ENCODE measurements around the gene SYCP2L. TPM values are rescaled to one million over a fixed set of nuclear protein-coding genes. Genes with fewer than 3 reads are reported as not detected.

SYCP2L gene
- total RNA-seq, 1 donor from 2014 or later, result 20.5 TPM

DNA sequence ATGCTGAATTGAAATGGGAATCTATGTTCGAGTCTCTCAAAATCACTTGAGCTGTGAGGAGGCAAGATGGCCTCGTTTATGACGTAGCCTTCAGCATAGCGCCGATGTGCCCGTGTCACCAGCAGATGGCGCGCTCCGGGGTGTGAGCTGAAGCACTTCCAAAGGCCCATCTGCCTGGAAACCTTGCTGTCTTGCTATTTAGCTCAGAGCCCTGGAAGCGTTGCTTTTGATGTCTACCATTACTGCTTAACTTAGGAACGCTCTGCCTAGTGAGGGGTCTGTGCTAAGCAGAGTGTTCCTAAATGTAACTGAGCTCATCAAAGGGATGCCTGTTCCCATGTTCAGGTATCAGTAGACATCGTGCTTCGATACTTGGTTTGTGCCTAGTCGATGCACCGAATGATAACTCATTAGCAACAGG lies 67.7 kb downstream of the SYCP2L start:
- no peak overlapping the region for H3K4me3 Mint-ChIP-seq (ENCODE audit: unreplicated experiment)
- H3K36me3 Mint-ChIP-seq (ENCODE audit: unreplicated experiment), result no peaks in the 10 kb centered on the region
- peak; percentile 97 for DNase-seq
- peaks cover 2% of the 10 kb centered on the region for H3K27me3 Mint-ChIP-seq (ENCODE audit: unreplicated experiment)
- H3K27ac Mint-ChIP-seq (ENCODE audit: unreplicated experiment), result no peak overlapping the region
- no peaks in the 10 kb centered on the region for H3K4me1 Mint-ChIP-seq (ENCODE audit: low read depth, unreplicated experiment)
- H3K9me3 Mint-ChIP-seq (ENCODE audit: unreplicated experiment), result no peaks in the 10 kb centered on the region
- TF ChIP-seq, protein P1, sequence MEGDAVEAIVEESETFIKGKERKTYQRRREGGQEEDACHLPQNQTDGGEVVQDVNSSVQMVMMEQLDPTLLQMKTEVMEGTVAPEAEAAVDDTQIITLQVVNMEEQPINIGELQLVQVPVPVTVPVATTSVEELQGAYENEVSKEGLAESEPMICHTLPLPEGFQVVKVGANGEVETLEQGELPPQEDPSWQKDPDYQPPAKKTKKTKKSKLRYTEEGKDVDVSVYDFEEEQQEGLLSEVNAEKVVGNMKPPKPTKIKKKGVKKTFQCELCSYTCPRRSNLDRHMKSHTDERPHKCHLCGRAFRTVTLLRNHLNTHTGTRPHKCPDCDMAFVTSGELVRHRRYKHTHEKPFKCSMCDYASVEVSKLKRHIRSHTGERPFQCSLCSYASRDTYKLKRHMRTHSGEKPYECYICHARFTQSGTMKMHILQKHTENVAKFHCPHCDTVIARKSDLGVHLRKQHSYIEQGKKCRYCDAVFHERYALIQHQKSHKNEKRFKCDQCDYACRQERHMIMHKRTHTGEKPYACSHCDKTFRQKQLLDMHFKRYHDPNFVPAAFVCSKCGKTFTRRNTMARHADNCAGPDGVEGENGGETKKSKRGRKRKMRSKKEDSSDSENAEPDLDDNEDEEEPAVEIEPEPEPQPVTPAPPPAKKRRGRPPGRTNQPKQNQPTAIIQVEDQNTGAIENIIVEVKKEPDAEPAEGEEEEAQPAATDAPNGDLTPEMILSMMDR (IDR thresholded peaks at IDR 0.05; ENCODE audit: partially characterized antibody, unreplicated experiment), result peak; percentile 86

DNA sequence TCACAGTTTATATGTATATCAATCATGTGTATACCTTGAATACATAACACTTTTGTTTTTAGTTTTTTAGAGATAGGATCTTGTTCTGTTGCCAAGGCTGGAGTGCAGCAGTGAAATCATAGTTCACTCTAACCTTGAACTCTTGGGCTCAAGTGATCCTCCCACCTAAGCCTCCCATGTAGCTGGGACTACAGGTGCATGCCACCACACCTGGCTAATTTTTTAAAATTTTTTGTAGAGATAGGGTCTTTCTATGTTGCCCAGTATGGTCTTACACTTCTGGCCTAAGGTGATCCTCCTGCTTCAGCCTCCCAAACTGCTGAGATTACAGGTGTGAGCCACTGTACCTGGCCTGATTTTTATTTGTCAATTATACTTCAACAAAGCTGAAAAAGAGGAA lies 69.9 kb downstream of the SYCP2L start:
- no peak for DNase-seq
- no peaks in the 10 kb centered on the region for H3K4me1 Mint-ChIP-seq (ENCODE audit: low read depth, unreplicated experiment)
- H3K4me3 Mint-ChIP-seq (ENCODE audit: unreplicated experiment), result no peak overlapping the region
- H3K27me3 Mint-ChIP-seq (ENCODE audit: unreplicated experiment), result peaks cover 2% of the 10 kb centered on the region
- H3K9me3 Mint-ChIP-seq (ENCODE audit: unreplicated experiment), result no peaks in the 10 kb centered on the region
- no peak overlapping the region for H3K27ac Mint-ChIP-seq (ENCODE audit: unreplicated experiment)
- TF ChIP-seq, protein P1 (IDR thresholded peaks at IDR 0.05; ENCODE audit: partially characterized antibody, unreplicated experiment), result no peak
- H3K36me3 Mint-ChIP-seq (ENCODE audit: unreplicated experiment), result no peaks in the 10 kb centered on the region

DNA sequence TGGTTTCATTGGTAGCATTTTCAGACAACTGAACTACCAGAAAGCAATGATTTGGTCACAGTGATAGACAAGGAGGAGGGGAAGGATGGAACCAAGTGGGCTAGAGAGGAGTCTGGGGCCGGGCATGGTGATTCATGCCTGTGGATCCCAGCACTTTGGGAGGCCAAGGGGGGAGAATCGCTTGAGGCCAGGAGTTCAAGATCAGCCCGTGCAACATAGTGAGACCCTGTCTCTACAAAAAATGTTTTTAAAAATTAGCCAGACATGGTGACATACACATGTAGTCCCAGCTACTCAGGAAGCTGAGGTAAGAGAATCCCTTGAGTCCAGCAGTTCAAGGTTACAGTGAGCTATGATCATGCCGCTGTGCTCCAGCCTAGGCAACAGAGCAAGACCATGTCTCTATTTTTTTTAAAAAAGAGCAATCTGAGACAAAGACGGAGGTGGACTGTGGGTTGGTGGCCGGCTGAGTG lies 70.6 kb downstream of the SYCP2L start:
- no peak for DNase-seq
- H3K27me3 Mint-ChIP-seq (ENCODE audit: unreplicated experiment), result peaks cover 2% of the 10 kb centered on the region
- H3K9me3 Mint-ChIP-seq (ENCODE audit: unreplicated experiment), result no peaks in the 10 kb centered on the region
- TF ChIP-seq, protein P1 (IDR thresholded peaks at IDR 0.05; ENCODE audit: partially characterized antibody, unreplicated experiment), result no peak
- H3K4me1 Mint-ChIP-seq (ENCODE audit: low read depth, unreplicated experiment), result no peaks in the 10 kb centered on the region
- no peak overlapping the region for H3K4me3 Mint-ChIP-seq (ENCODE audit: unreplicated experiment)
- H3K36me3 Mint-ChIP-seq (ENCODE audit: unreplicated experiment), result no peaks in the 10 kb centered on the region
- no peak overlapping the region for H3K27ac Mint-ChIP-seq (ENCODE audit: unreplicated experiment)

DNA sequence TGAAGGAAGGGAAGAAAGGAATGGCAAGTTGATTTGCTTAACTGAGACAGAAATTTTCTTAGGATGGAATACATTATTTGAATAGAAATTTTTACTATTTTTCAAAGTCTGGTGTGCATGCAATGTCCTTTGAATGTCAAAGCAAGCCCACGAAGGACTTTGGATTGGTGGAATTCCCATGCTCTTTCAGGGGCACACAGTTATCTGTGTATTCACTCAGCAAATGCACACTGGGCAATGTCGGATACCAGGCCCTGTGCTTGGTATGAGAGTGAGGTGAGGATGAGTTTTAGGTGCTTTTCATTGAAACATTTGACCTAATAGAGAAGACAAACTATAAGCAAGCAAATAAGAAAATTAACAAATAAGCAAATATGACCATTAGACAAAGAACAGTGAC lies 73.3 kb downstream of the SYCP2L start:
- no peaks in the 10 kb centered on the region for H3K27me3 Mint-ChIP-seq (ENCODE audit: unreplicated experiment)
- DNase-seq, result no peak
- H3K9me3 Mint-ChIP-seq (ENCODE audit: unreplicated experiment), result no peaks in the 10 kb centered on the region
- no peak overlapping the region for H3K27ac Mint-ChIP-seq (ENCODE audit: unreplicated experiment)
- TF ChIP-seq, protein P1 (IDR thresholded peaks at IDR 0.05; ENCODE audit: partially characterized antibody, unreplicated experiment), result no peak
- peaks cover 7% of the 10 kb centered on the region for H3K36me3 Mint-ChIP-seq (ENCODE audit: unreplicated experiment)
- no peak overlapping the region for H3K4me3 Mint-ChIP-seq (ENCODE audit: unreplicated experiment)
- H3K4me1 Mint-ChIP-seq (ENCODE audit: low read depth, unreplicated experiment), result no peaks in the 10 kb centered on the region

DNA sequence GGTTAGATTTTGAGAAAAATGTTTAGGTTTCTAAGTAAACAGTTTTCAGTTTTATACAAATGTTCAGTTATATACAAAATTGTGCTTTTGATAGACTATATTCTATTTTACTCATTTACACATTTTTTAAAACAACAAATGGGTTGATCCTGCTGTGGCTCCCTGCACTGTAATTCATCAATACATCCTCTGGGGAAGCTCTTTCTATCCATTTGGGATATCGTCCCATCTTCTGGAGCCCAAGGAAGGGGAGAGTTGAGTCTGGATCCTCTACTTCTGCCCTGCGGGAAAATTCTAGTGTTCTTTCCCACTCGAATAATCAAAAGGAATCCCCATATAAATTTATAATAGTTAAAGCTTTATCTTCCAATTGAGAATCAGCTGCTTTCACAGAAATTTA lies 75.0 kb downstream of the SYCP2L start:
- H3K27ac Mint-ChIP-seq (ENCODE audit: unreplicated experiment), result no peak overlapping the region

More for the DNA sequence above, 75.0 kb downstream of the SYCP2L start:
- H3K36me3 Mint-ChIP-seq (ENCODE audit: unreplicated experiment), result peaks cover 20% of the 10 kb centered on the region
- H3K27me3 Mint-ChIP-seq (ENCODE audit: unreplicated experiment), result no peaks in the 10 kb centered on the region
- no peaks in the 10 kb centered on the region for H3K9me3 Mint-ChIP-seq (ENCODE audit: unreplicated experiment)
- no peak overlapping the region for H3K4me3 Mint-ChIP-seq (ENCODE audit: unreplicated experiment)
- TF ChIP-seq, protein P1 (IDR thresholded peaks at IDR 0.05; ENCODE audit: partially characterized antibody, unreplicated experiment), result no peak
- no peaks in the 10 kb centered on the region for H3K4me1 Mint-ChIP-seq (ENCODE audit: low read depth, unreplicated experiment)
- no peak for DNase-seq
